SK-N-MC (cell line): ENCODE results near the gene TRDMT1.

ENCODE experiments used
- EZH2 ChIP-seq: fragments of 200-600 bp; sonication (generic); IDR thresholded peaks from one replicate; pipeline ENCODE4 v1.6.1; 2017; ENCODE audit warnings: antibody characterized with exemption
- POLR2AphosphoS5 ChIP-seq: IDR thresholded peaks from 2 replicates; pipeline ENCODE4 v1.6.1; 2012; ENCODE audit warnings: mild to moderate bottlenecking, low read depth, low read length, borderline replicate concordance

- TF ChIP-seq POLR2AphosphoS5 (no peak), EZH2 (no peak)
Observed at GRCh38 chr10:17206210-17206709, 4.8 kb upstream of the TRDMT1 start.
